ENCODE measurements around the gene MFSD1.
A peak's percentile ranks its signal among the peaks of the same experiment; 100 is the strongest.

MFSD1 gene

DNA sequence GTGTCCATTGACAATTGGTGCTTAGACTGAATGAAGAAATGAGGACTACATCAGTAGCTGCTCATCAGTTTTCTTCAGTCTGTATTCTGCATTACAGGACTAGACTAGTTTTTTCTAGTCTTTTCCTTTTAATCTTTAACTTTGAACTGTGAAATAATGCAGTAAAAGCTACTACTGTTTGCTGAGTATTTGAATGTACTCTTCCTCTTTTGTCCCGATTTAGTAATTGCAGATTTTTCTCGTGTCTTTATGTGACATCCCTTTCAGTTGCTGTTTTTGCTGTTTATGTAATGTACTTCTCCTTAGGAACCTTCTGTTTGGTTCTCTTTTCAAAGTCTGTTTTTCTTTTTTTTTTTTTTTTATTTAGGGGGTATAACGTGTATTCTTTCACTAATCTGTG, 17.4 kb downstream of the MFSD1 start:
- no peak for DNase-seq (ENCODE audit: low spot score)

GRCh38 chr3:158820521-158820920, 18.7 kb downstream of the MFSD1 start:
- DNase-seq (ENCODE audit: low spot score): no peak

DNA sequence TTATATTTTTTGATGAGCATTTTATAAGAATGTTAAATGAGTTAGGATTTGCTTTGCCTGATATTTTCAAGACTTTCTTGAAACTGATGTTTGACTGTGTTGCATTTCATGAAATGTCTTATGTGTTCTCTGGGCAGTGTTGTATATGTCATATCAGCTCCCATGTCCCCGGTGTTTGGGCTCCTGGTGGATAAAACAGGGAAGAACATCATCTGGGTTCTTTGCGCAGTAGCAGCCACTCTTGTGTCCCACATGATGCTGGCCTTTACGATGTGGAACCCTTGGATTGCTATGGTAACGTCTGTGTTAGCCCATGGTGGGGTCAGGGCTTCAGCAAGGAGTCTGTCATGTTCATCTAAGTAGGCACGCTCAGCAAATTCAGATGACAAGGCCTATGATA, 20.0 kb downstream of the MFSD1 start:
- no peak for DNase-seq (ENCODE audit: low spot score)

GRCh38 chr3:158823426-158823825, 21.6 kb downstream of the MFSD1 start:
- DNase-seq (ENCODE audit: low spot score): no peak

GRCh38 chr3:158827773-158828172, 25.9 kb downstream of the MFSD1 start:
- DNase-seq (ENCODE audit: low spot score): no peak

DNA sequence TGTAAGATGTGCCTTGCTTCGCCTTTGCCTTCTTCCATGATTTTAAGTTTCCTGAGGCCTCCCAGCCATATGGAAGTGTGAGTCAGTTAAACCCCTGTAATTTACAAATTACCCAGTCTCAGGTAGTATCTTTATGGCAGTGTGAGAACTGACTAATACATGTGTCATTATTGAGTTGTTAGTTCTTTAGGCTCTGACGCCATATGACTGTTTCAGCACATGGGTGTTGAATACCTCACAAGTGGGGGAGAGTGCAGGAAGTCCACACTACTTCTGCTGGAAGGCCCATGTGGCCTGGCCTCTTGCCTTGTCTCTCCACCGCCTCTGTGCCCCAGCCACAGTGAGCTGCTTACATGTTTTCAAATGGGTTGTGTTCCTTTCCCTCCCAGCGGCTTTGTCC, 28.5 kb downstream of the MFSD1 start:
- no peak for DNase-seq (ENCODE audit: low spot score)

- no peak for DNase-seq (ENCODE audit: low spot score)
Observed at GRCh38 chr3:158831861-158832260, 30.0 kb downstream of the MFSD1 start.

DNA sequence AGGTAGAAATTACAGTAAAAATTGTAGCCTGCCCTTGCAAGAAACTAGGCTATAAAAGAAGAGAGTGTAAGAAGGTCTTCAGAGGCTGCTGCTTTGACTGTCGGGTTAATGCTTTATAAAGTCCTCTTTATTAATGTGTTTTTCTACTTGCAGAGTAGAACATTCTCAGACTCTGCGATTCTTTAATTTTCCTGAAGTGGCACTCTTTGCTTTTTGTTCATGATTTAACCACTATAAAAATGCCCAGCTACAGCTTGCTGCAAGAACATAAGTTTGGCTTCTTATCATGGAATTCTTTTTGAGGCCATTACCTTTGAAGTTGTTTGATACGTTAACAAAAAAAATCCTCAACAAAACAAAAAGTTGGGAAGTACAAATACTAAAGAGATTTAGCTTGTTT, 33.8 kb downstream of the MFSD1 start:
- no peak for DNase-seq (ENCODE audit: low spot score)

- no peak for DNase-seq (ENCODE audit: low spot score)
Observed at GRCh38 chr3:158836312-158836711, 34.5 kb downstream of the MFSD1 start.

DNA sequence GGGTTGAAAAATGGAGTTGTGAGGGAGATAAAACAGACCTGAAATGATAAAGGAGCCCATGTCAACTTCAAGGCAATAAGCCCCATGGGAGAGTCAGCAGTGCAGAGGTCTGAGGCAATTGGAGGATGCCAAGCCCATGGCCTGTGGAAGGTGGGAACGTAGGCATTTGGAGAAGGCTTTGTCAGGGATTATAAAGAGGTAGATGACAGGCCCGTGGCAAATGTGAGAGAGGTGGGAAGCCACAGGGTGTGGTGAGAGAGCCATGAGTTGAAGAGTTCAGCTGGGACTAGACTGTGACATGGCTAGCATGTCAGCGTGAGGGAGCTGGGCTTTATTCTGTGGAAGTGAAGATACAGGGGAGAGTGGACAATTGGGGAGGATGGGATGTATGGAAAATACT, 35.4 kb downstream of the MFSD1 start:
- DNase-seq (ENCODE audit: low spot score): no peak

DNA sequence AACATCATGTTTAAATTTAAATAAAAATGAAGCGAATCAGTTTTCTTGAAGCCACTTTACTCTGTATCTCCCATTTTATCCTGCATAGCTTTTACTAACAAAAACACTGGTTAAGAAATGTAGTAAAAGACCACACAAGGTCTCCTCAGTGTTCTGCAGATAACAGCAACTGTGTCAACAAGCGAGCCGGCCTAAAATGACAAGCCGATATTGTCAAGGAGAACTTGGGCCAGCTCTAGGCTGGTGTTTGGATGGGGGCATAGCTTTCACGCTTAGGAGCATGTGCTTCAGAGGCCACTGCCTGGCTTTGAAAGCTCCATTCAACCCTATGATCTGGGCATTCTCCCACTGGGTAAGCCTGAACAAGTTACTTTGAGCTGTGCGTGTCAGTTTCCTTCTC, 38.1 kb downstream of the MFSD1 start:
- DNase-seq (ENCODE audit: low spot score): no peak

DNA sequence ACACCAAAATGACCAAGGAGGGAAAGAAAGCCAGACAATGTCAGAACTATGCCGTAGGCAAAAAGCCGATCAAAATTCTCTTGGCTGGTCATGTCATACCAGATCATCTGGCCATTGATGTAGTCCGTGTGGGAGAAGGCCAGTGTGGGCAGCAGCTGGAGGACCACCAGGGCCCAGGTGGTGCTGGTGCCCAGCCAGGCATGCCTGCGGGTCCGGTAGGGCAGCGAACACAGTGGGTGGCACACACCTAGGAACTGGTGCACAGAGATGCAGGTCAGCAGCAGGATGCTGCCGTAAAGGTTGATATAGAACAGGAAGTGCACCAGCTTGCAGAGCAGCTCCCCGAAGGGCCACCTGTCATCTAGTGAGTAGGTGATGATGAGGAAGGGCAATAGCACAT, 39.5 kb downstream of the MFSD1 start:
- no peak for DNase-seq (ENCODE audit: low spot score)

- no peak for DNase-seq (ENCODE audit: low spot score)
Observed at GRCh38 chr3:158842976-158843375, 41.1 kb downstream of the MFSD1 start.

DNA sequence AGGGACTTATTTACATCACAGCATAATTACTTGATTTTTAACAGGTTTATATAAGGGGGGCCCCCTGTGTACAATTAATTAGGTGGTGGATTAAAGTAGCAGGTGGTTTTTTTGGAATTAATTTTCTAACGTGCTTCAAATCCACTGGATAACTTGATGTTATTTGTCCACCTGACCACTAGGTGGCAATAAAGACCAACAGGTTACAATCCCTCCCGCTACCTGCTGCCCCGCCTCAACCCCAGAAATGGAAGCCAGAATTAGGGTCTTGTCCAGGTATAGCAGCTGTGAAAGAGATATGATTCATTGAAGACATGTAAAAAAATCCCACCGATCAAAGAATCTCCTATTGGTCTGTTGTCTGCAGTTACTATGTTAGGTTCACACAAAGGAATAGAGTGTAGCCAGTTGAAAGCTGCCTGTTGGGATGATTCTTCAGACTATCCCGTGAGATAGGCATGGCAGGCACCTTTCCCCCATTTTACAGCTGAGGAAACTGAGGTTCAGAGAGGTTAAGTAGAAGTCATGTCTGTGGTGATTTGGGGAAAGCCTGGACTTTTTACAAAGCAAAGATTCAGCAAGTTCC, 44.0 kb downstream of the MFSD1 start:
- DNase-seq (ENCODE audit: low spot score): peak; percentile 5

GRCh38 chr3:158846803-158847451, 45.1 kb downstream of the MFSD1 start:
- no peak for DNase-seq (ENCODE audit: low spot score)

GRCh38 chr3:158847452-158847821, 45.6 kb downstream of the MFSD1 start:
- no peak for DNase-seq (ENCODE audit: low spot score)

DNA sequence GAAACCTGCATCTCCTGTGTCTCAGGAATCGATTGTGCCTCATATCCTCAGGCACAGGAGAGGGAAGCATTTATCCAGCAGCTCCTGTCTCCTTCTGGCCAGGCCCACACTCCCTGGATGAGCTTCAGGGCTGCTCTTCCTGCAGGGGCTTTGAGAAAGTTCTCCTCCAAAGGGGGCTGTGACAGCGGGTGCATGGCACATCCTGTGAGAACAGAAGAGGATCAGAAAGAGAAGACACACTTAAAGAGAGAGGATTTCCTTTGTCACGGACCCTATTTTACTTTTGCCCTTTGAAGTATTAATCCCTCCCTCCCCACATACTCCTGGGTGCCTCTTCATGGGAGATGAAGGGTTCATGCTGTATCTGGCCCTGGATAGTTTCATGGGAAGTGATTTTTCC, 46.0 kb downstream of the MFSD1 start:
- no peak for DNase-seq (ENCODE audit: low spot score)

DNA sequence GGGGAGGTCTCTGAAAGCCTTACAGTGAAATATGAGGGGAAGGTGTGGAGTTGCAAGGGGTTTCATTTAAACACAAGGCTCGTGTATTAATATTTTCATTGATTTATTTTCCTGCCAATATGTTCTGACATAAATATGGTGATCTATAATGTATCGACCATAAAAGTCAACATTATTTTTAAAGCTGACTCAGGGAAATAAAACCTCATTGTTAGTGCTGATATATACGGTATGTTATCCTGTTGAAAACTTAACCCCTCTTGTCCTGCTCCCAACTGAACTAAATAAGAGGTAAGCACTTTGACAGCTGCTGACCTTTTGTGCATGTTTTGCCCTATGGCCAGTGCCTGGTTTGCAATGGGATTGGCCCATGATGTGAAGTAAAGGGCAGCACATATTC, 47.9 kb downstream of the MFSD1 start:
- no peak for DNase-seq (ENCODE audit: low spot score)

GRCh38 chr3:158859362-158859761, 57.5 kb downstream of the MFSD1 start:
- no peak for DNase-seq (ENCODE audit: low spot score)

DNA sequence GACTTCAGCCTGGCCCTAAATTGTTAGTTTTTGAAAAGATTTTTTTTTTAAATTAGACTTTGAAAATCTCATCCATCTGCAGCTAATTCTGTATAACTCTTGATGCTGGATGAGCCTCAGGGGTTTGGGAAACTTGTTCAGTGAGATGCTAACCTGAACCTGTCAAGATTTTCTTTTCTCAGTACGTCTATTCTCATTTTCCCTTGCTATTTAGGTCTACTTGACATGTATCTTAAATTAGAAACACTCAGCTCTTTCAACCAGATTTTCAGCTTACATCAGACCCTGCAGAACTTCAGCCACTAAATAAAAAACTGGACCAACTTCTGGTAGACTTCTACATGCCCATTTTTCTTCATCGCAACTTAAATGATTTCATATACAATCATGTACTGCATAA, 61.4 kb downstream of the MFSD1 start:
- no peak for DNase-seq (ENCODE audit: low spot score)

DNA sequence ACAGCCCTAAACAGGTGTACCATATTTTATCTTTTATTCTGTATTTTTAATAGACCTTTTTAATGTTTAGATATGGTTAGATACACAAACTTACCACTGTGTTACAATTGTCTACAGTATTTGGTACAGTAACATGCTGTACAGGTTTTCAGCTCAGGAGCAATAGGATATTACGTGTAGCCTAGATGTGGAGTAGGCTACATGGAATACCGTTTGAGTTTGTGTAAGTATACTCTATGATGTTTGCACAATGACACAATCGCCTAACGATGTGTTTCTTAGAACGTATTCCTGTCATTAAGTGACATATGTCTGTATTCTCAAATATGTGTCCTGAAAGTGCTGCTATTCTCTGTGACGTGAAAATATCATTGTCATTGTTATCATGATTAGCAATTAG, 62.6 kb downstream of the MFSD1 start:
- DNase-seq (ENCODE audit: low spot score): no peak

DNA sequence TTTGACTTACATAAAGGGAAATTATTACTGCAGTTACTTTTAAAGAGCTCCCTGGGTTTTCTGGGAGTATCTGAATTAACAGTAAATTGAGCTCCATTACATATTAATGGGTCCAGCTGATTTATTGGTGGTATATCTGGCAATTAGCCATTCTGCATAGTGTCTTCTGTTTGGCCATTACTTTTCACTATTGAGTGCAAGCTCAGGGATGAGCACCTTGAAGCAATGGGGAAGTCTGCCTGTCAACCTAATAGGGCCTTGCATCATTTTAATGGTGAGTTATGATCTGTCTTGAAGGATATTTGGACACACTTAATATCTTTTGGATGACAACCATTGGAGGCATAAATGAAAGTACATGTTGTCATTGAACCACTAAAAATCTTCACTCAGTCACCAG, 73.8 kb downstream of the MFSD1 start:
- no peak for DNase-seq (ENCODE audit: low spot score)
